ENCODE measurements around the gene MAGEH1. TPM values are rescaled to one million over a fixed set of nuclear protein-coding genes. Genes with fewer than 3 reads are reported as not detected.
"Not testable (repeated sequence)": the region's sequence is repeated elsewhere in the genome, so short reads cannot be mapped to it uniquely, and the experiment has no call there.

The MAGEH1 gene
- total RNA-seq: 100 to 1,000 TPM in 3 of 8 experiments, 10 to 100 TPM in 3, 1 to 10 TPM in 2; 2.0 to 126 (median 69.1) TPM

- in situ Hi-C loops (cut with MboI; ENCODE audit: low pct_unique_long_range_greater_than_20kb in 2 of 9, low sequenced_read_pairs in 9 of 9, unreplicated experiment in 9 of 9): no loop called here
- Histone ChIP-seq H3K27ac (peak within 1 kb of the TSS; percentile 90 to 97), H3K4me3 (peak within 1 kb of the TSS; percentile 40 to 88 (median 61)), H3K4me1 (replicated peaks in 1 of 2) (peaks cover 7 to 8% of the 10 kb centered on the region in 2 donors)
- WGBS, 10 experiments: 0 to 35% (median 19%) methylated on average over 1 to 26 of the region's 43 CpGs; no CpG with 5 or more reads in 5 of the 10 experiments
- ATAC-seq (replicated peaks in 6 of 8): peak; percentile 91 to 97 (median 94)
These were observed at the start of gene MAGEH1 for GRCh38 chrX:55451990-55452832. Gene MAGEH1, plus strand, starts transcription at chrX:55452127. Its CDS starts 248 bp downstream, at chrX:55452375.

GRCh38 chrX:55427079-55427478 lies 24.8 kb upstream of the MAGEH1 start:
- H3K27ac ChIP-seq; ATAC-seq (replicated peaks in 6 of 8); H3K4me3 ChIP-seq; in situ Hi-C loops (cut with MboI; ENCODE audit: low pct_unique_long_range_greater_than_20kb in 2 of 9, low sequenced_read_pairs in 9 of 9, unreplicated experiment in 9 of 9); H3K4me1 ChIP-seq (replicated peaks in 1 of 2): not testable (repeated sequence)
- WGBS, 10 experiments: 55% methylated on average over 2 of the region's 4 CpGs; no CpG with 5 or more reads in 9 of the 10 experiments

GRCh38 chrX:55443468-55443867 lies 8.5 kb upstream of the MAGEH1 start:
- in situ Hi-C loops (cut with MboI; ENCODE audit: low pct_unique_long_range_greater_than_20kb in 2 of 9, low sequenced_read_pairs in 9 of 9, unreplicated experiment in 9 of 9); H3K27ac ChIP-seq; H3K4me1 ChIP-seq (replicated peaks in 1 of 2); H3K4me3 ChIP-seq; ATAC-seq (replicated peaks in 6 of 8): not testable (repeated sequence)
- WGBS, 10 experiments: 0 to 80% methylated on average over 1 to 2 of the region's 5 CpGs; no CpG with 5 or more reads in 8 of the 10 experiments

- in situ Hi-C loops (cut with MboI; ENCODE audit: low pct_unique_long_range_greater_than_20kb in 2 of 9, low sequenced_read_pairs in 9 of 9, unreplicated experiment in 9 of 9): no loop called here
- peaks cover 7 to 8% of the 10 kb centered on the region in 2 donors for H3K4me1 ChIP-seq (replicated peaks in 1 of 2)
- no peak overlapping the region for H3K4me3 ChIP-seq
- no peak for ATAC-seq (replicated peaks in 6 of 8)
- H3K27ac ChIP-seq: no peak overlapping the region
- 0 to 17% (median 0%) methylated on average over 1 to 5 of the region's 5 CpGs; no CpG with 5 or more reads in 5 of the 10 experiments for WGBS, 10 experiments
These were observed 1.7 kb upstream of the MAGEH1 start for GRCh38 chrX:55450259-55450658.

GRCh38 chrX:55451141-55451540 lies 786 bp upstream of the MAGEH1 start:
- H3K4me3 ChIP-seq: peak overlapping the region; percentile 40 to 88 (median 61)
- ATAC-seq (replicated peaks in 6 of 8): peak in 1 of 8 experiments; percentile 1
- WGBS, 10 experiments: 17 to 63% methylated on average over 1 of the region's 2 CpGs; no CpG with 5 or more reads in 8 of the 10 experiments
- H3K4me1 ChIP-seq (replicated peaks in 1 of 2): peaks cover 7 to 8% of the 10 kb centered on the region in 2 donors
- peak overlapping the region; percentile 70 to 97 for H3K27ac ChIP-seq
- in situ Hi-C loops (cut with MboI; ENCODE audit: low pct_unique_long_range_greater_than_20kb in 2 of 9, low sequenced_read_pairs in 9 of 9, unreplicated experiment in 9 of 9): no loop called here

GRCh38 chrX:55451626-55451989 lies 319 bp upstream of the MAGEH1 start:
- Histone ChIP-seq H3K4me1 (replicated peaks in 1 of 2) (peaks cover 7 to 8% of the 10 kb centered on the region in 2 donors), H3K27ac (peak overlapping the region; percentile 70 to 97), H3K4me3 (peak overlapping the region; percentile 40 to 88 (median 61))
- in situ Hi-C loops (cut with MboI; ENCODE audit: low pct_unique_long_range_greater_than_20kb in 2 of 9, low sequenced_read_pairs in 9 of 9, unreplicated experiment in 9 of 9): no loop called here
- ATAC-seq (replicated peaks in 6 of 8): peak; percentile 62 to 77 (median 69)
- 45% methylated on average over 9 of the region's 11 CpGs; no CpG with 5 or more reads in 9 of the 10 experiments for WGBS, 10 experiments

- in situ Hi-C loops (cut with MboI; ENCODE audit: low pct_unique_long_range_greater_than_20kb in 2 of 9, low sequenced_read_pairs in 9 of 9, unreplicated experiment in 9 of 9): no loop called here
- H3K4me3 ChIP-seq: peak overlapping the region; percentile 40 to 88 (median 61)
- peaks cover 7 to 8% of the 10 kb centered on the region in 2 donors for H3K4me1 ChIP-seq (replicated peaks in 1 of 2)
- 0 to 15% methylated on average over 1 to 5 of the region's 9 CpGs; no CpG with 5 or more reads in 8 of the 10 experiments for WGBS, 10 experiments
- no peak for ATAC-seq (replicated peaks in 6 of 8)
- H3K27ac ChIP-seq: peak overlapping the region; percentile 90 to 97
These were observed 852 bp downstream of the MAGEH1 start for GRCh38 chrX:55452833-55453124.

- peak in 5 of 8 experiments; percentile 33 to 50 (median 44) for ATAC-seq (replicated peaks in 6 of 8)
These were observed 3.8 kb downstream of the MAGEH1 start for GRCh38 chrX:55455708-55456107.

GRCh38 chrX:55459426-55459825 lies 7.5 kb downstream of the MAGEH1 start:
- H3K27ac ChIP-seq; in situ Hi-C loops (cut with MboI; ENCODE audit: low pct_unique_long_range_greater_than_20kb in 2 of 9, low sequenced_read_pairs in 9 of 9, unreplicated experiment in 9 of 9); ATAC-seq (replicated peaks in 6 of 8); H3K4me1 ChIP-seq (replicated peaks in 1 of 2); H3K4me3 ChIP-seq: not testable (repeated sequence)
- WGBS, 10 experiments: no CpG with 5 or more reads among the region's 5 CpGs

More at GRCh38 chrX:55455708-55456107, 3.8 kb downstream of the MAGEH1 start:
- H3K27ac ChIP-seq; in situ Hi-C loops (cut with MboI; ENCODE audit: low pct_unique_long_range_greater_than_20kb in 2 of 9, low sequenced_read_pairs in 9 of 9, unreplicated experiment in 9 of 9); H3K4me3 ChIP-seq; H3K4me1 ChIP-seq (replicated peaks in 1 of 2): not testable (repeated sequence)
- WGBS, 10 experiments: no CpG with 5 or more reads among the region's 6 CpGs

GRCh38 chrX:55459926-55460325 lies 8.0 kb downstream of the MAGEH1 start:
- H3K4me1 ChIP-seq (replicated peaks in 1 of 2); in situ Hi-C loops (cut with MboI; ENCODE audit: low pct_unique_long_range_greater_than_20kb in 2 of 9, low sequenced_read_pairs in 9 of 9, unreplicated experiment in 9 of 9): not testable (repeated sequence)

GRCh38 chrX:55464050-55464449 lies 12.1 kb downstream of the MAGEH1 start:
- WGBS, 10 experiments: no CpG with 5 or more reads among the region's 5 CpGs
- peak in 1 of 8 experiments; percentile 24 for ATAC-seq (replicated peaks in 6 of 8)

More at GRCh38 chrX:55459926-55460325, 8.0 kb downstream of the MAGEH1 start:
- H3K27ac ChIP-seq; ATAC-seq (replicated peaks in 6 of 8); H3K4me3 ChIP-seq: not testable (repeated sequence)
- WGBS, 10 experiments: no CpG with 5 or more reads among the region's 4 CpGs

GRCh38 chrX:55465108-55465507 lies 13.2 kb downstream of the MAGEH1 start:
- in situ Hi-C loops (cut with MboI; ENCODE audit: low pct_unique_long_range_greater_than_20kb in 2 of 9, low sequenced_read_pairs in 9 of 9, unreplicated experiment in 9 of 9); H3K27ac ChIP-seq; ATAC-seq (replicated peaks in 6 of 8); H3K4me1 ChIP-seq (replicated peaks in 1 of 2); H3K4me3 ChIP-seq: not testable (repeated sequence)
- no CpG with 5 or more reads among the region's 5 CpGs for WGBS, 10 experiments

More at GRCh38 chrX:55464050-55464449, 12.1 kb downstream of the MAGEH1 start:
- in situ Hi-C loops (cut with MboI; ENCODE audit: low pct_unique_long_range_greater_than_20kb in 2 of 9, low sequenced_read_pairs in 9 of 9, unreplicated experiment in 9 of 9); H3K27ac ChIP-seq; H3K4me1 ChIP-seq (replicated peaks in 1 of 2); H3K4me3 ChIP-seq: not testable (repeated sequence)

- H3K4me3 ChIP-seq; ATAC-seq (replicated peaks in 6 of 8); H3K27ac ChIP-seq; H3K4me1 ChIP-seq (replicated peaks in 1 of 2); in situ Hi-C loops (cut with MboI; ENCODE audit: low pct_unique_long_range_greater_than_20kb in 2 of 9, low sequenced_read_pairs in 9 of 9, unreplicated experiment in 9 of 9): not testable (repeated sequence)
- WGBS, 10 experiments: no CpG with 5 or more reads among the region's 5 CpGs
These were observed 13.9 kb downstream of the MAGEH1 start for GRCh38 chrX:55465791-55466190.
